ENCODE data around the gene NID2. TPM values are rescaled to one million over a fixed set of nuclear protein-coding genes. Genes with fewer than 3 reads are reported as not detected.

The NID2 gene
- total RNA-seq, 1 experiment from 2014 or later, result 3.1 TPM

- Histone ChIP-seq H2AFZ (ENCODE audit: low read length) (no peak overlapping the region), H3K27ac (ENCODE audit: low read length) (peak overlapping the region; percentile 93), H3K9me3 (ENCODE audit: low read length) (no peaks in the 10 kb centered on the region), H3K79me2 (ENCODE audit: low read length) (no peaks in the 10 kb centered on the region), H3K27me3 (ENCODE audit: low read length) (no peaks in the 10 kb centered on the region), H3K4me2 (ENCODE audit: low read length) (no peak overlapping the region), H3K9me2 (replicated peaks; ENCODE audit: low read length) (no peaks in the 10 kb centered on the region), H3F3A (ENCODE audit: low read length, unreplicated experiment) (peaks cover 6% of the 10 kb centered on the region), H3K36me3 (ENCODE audit: low read depth, low read length) (no peaks in the 10 kb centered on the region), H4K20me1 (ENCODE audit: low read length) (no peaks in the 10 kb centered on the region), H3K4me3 (ENCODE audit: low read length) (no peak overlapping the region), H3K9ac (ENCODE audit: low read length) (no peak overlapping the region; the same call in 1 of the 2 replicates), H3K4me1 (ENCODE audit: insufficient read depth, low read length) (peaks cover 25% of the 10 kb centered on the region)
- intact Hi-C loops (cut with micrococcal nuclease), result loop anchor here (5.0 kb wide), 1 partner anchor 63 kb away; no protein-coding TSS in a partner anchor
- POLR2A ChIA-PET (ENCODE audit: unreplicated experiment), result interaction anchor here (0.6 kb wide), 1 partner anchor 67 kb away, joined by 6 read pairs; no protein-coding TSS in a partner anchor
- BruUV-seq (replicated peaks), result no TSS peak
- peak; percentile 32 for DNase-seq
- TF ChIP-seq EZH2phosphoT487 (IDR thresholded peaks at IDR 0.05; ENCODE audit: borderline replicate concordance, low read length) (no peak), CTCF (conservative IDR thresholded peaks at IDR 0.05; ENCODE audit: low read depth, low read length) (no peak), EZH2 (IDR thresholded peaks at IDR 0.05; ENCODE audit: low read length, unreplicated experiment) (no peak)
- no peak for ATAC-seq
- CTCF ChIA-PET, result no interaction called here
Measured at GRCh38 chr14:52110441-52111086, 41.7 kb upstream of the NID2 start.

- no peaks in the 10 kb centered on the region for H3K9me3 ChIP-seq (ENCODE audit: low read length)
- peaks cover 6% of the 10 kb centered on the region for H3F3A ChIP-seq (ENCODE audit: low read length, unreplicated experiment)
- H3K4me3 ChIP-seq (ENCODE audit: low read length), result no peak overlapping the region
- H3K27ac ChIP-seq (ENCODE audit: low read length), result no peak overlapping the region
- TF ChIP-seq EZH2phosphoT487 (IDR thresholded peaks at IDR 0.05; ENCODE audit: borderline replicate concordance, low read length), result no peak
- no peak for TF ChIP-seq EZH2 (IDR thresholded peaks at IDR 0.05; ENCODE audit: low read length, unreplicated experiment)
- no peak for TF ChIP-seq CTCF (conservative IDR thresholded peaks at IDR 0.05; ENCODE audit: low read depth, low read length)
- peaks cover 25% of the 10 kb centered on the region for H3K4me1 ChIP-seq (ENCODE audit: insufficient read depth, low read length)
- no peak overlapping the region for H3K9ac ChIP-seq (ENCODE audit: low read length)
- H2AFZ ChIP-seq (ENCODE audit: low read length), result no peak overlapping the region
- intact Hi-C loops (cut with micrococcal nuclease), result no loop called here
- H3K79me2 ChIP-seq (ENCODE audit: low read length), result no peaks in the 10 kb centered on the region
- CTCF ChIA-PET, result no interaction called here
- no peak overlapping the region for H3K4me2 ChIP-seq (ENCODE audit: low read length)
- BruUV-seq (replicated peaks), result no TSS peak
- ATAC-seq, result no peak
- H3K36me3 ChIP-seq (ENCODE audit: low read depth, low read length), result no peaks in the 10 kb centered on the region
- POLR2A ChIA-PET (ENCODE audit: unreplicated experiment), result no interaction called here
- H3K27me3 ChIP-seq (ENCODE audit: low read length), result no peaks in the 10 kb centered on the region
- no peaks in the 10 kb centered on the region for H3K9me2 ChIP-seq (replicated peaks; ENCODE audit: low read length)
- no peak for DNase-seq
- no peaks in the 10 kb centered on the region for H4K20me1 ChIP-seq (ENCODE audit: low read length)
Measured at GRCh38 chr14:52108823-52109222, 40.0 kb upstream of the NID2 start.

GRCh38 chr14:52106840-52107239 lies 38.0 kb upstream of the NID2 start:
- no TSS peak for BruUV-seq (replicated peaks)
- Histone ChIP-seq H3K4me2 (ENCODE audit: low read length) (no peak overlapping the region), H4K20me1 (ENCODE audit: low read length) (no peaks in the 10 kb centered on the region), H3K9me3 (ENCODE audit: low read length) (no peaks in the 10 kb centered on the region), H3K9me2 (replicated peaks; ENCODE audit: low read length) (no peaks in the 10 kb centered on the region), H3K4me1 (ENCODE audit: insufficient read depth, low read length) (peaks cover 14% of the 10 kb centered on the region), H2AFZ (ENCODE audit: low read length) (no peak overlapping the region), H3K79me2 (ENCODE audit: low read length) (no peaks in the 10 kb centered on the region), H3F3A (ENCODE audit: low read length, unreplicated experiment) (no peaks in the 10 kb centered on the region), H3K27me3 (ENCODE audit: low read length) (no peaks in the 10 kb centered on the region), H3K9ac (ENCODE audit: low read length) (no peak overlapping the region), H3K36me3 (ENCODE audit: low read depth, low read length) (no peaks in the 10 kb centered on the region), H3K27ac (ENCODE audit: low read length) (no peak overlapping the region), H3K4me3 (ENCODE audit: low read length) (no peak overlapping the region)
- intact Hi-C loops (cut with micrococcal nuclease), result no loop called here
- DNase-seq, result no peak
- TF ChIP-seq EZH2 (IDR thresholded peaks at IDR 0.05; ENCODE audit: low read length, unreplicated experiment) (no peak), CTCF (conservative IDR thresholded peaks at IDR 0.05; ENCODE audit: low read depth, low read length) (no peak), EZH2phosphoT487 (IDR thresholded peaks at IDR 0.05; ENCODE audit: borderline replicate concordance, low read length) (no peak)
- ChIA-PET POLR2A (ENCODE audit: unreplicated experiment) (no interaction called here), CTCF (interaction anchor here (0.6 to 0.7 kb wide), 2 partner anchors 72 to 246 kb away, joined by 5 to 9 read pairs; no protein-coding TSS in a partner anchor)
- ATAC-seq, result no peak

All from PC-3 (cell line).